IPS-NIHi7 (cell line): ENCODE data around the gene MESP2.

Experiments used
- DNase-seq: peaks from one replicate; pipeline ENCODE4 v3.0.0; 2012; ENCODE audit warnings: mixed read lengths; ENCODE audit errors: extremely low spot score

The MESP2 gene

GRCh38 chr15:89776274-89777072 lies at the start of gene MESP2:
TSS of gene MESP2 (plus strand) at chr15:89776332. CDS start at chr15:89776358, 26 bp downstream.
- peak; percentile 93 for DNase-seq

- no peak for DNase-seq
Observed at GRCh38 chr15:89728254-89728653, 47.9 kb upstream of the MESP2 start.

GRCh38 chr15:89731275-89731674 lies 44.9 kb upstream of the MESP2 start:
- DNase-seq: no peak

- DNase-seq: no peak
Observed at GRCh38 chr15:89732451-89733172, 43.5 kb upstream of the MESP2 start.

- no peak for DNase-seq
Observed at GRCh38 chr15:89735773-89736172, 40.4 kb upstream of the MESP2 start.

GRCh38 chr15:89740137-89740536 lies 36.0 kb upstream of the MESP2 start:
- DNase-seq: peak; percentile 87

GRCh38 chr15:89743011-89743410 lies 33.1 kb upstream of the MESP2 start:
- DNase-seq: no peak

- no peak for DNase-seq
Observed at GRCh38 chr15:89743594-89743993, 32.5 kb upstream of the MESP2 start.

GRCh38 chr15:89745131-89745530 lies 31.0 kb upstream of the MESP2 start:
- DNase-seq: no peak

GRCh38 chr15:89745768-89746167 lies 30.4 kb upstream of the MESP2 start:
- DNase-seq: no peak

- DNase-seq: no peak
Observed at GRCh38 chr15:89746386-89746780, 29.7 kb upstream of the MESP2 start.

- DNase-seq: peak; percentile 36
Observed at GRCh38 chr15:89747708-89748682, 28.1 kb upstream of the MESP2 start.

GRCh38 chr15:89749054-89749453 lies 27.1 kb upstream of the MESP2 start:
- DNase-seq: no peak

GRCh38 chr15:89749526-89749925 lies 26.6 kb upstream of the MESP2 start:
- DNase-seq: no peak

- no peak for DNase-seq
Observed at GRCh38 chr15:89749951-89750559, 26.1 kb upstream of the MESP2 start.

GRCh38 chr15:89750560-89751542 lies 25.3 kb upstream of the MESP2 start, which contains the start of gene MESP1:
TSS of gene MESP1 (minus strand) at chr15:89751249. CDS start at chr15:89751231, 18 bp downstream.
- peak; percentile 91 for DNase-seq

- DNase-seq: no peak
Observed at GRCh38 chr15:89751748-89752147, 24.4 kb upstream of the MESP2 start.

- DNase-seq: no peak
Observed at GRCh38 chr15:89753855-89754254, 22.3 kb upstream of the MESP2 start.

GRCh38 chr15:89754361-89755154 lies 21.6 kb upstream of the MESP2 start:
- DNase-seq: no peak
